ENCODE data around the gene ACP3.
"Not testable (repeated sequence)": the region's sequence is repeated elsewhere in the genome, so short reads cannot be mapped to it uniquely, and the experiment has no call there.

Gene ACP3, protein sequence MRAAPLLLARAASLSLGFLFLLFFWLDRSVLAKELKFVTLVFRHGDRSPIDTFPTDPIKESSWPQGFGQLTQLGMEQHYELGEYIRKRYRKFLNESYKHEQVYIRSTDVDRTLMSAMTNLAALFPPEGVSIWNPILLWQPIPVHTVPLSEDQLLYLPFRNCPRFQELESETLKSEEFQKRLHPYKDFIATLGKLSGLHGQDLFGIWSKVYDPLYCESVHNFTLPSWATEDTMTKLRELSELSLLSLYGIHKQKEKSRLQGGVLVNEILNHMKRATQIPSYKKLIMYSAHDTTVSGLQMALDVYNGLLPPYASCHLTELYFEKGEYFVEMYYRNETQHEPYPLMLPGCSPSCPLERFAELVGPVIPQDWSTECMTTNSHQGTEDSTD

DNA sequence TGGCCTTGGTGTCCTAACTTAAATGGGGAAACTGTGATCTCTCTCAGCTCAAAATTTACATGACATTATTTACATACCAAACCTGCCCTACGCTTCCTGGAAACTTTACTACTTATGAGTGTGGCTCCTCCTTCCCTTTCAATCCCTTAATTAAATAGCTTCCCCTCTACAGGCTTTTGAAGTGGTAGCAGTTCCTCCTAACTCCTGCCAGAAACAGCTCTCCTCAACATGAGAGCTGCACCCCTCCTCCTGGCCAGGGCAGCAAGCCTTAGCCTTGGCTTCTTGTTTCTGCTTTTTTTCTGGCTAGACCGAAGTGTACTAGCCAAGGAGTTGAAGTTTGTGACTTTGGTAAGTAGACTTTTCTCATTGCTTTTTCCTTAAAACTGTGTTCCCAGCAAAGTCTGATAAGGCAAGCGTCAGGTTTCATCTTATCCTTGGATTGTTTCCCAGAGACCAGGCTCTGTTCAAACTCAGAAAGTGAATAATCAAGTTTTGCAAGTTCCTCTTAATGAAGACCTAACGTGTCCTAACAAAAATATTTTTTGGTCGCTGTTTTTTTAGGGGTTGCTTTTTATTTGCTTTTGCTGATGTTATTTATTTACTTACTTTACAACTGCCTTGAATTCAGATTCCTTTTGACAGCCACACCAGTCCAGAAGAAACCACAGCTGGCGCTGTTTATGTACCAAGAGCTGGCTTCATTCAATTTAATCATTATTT, at the start of gene ACP3:
Gene ACP3, plus strand, starts transcription at position 179 of the 720 bp plus-strand sequence. Its CDS starts 50 bp downstream, at position 229.
- DNase-seq, result no peak

DNA sequence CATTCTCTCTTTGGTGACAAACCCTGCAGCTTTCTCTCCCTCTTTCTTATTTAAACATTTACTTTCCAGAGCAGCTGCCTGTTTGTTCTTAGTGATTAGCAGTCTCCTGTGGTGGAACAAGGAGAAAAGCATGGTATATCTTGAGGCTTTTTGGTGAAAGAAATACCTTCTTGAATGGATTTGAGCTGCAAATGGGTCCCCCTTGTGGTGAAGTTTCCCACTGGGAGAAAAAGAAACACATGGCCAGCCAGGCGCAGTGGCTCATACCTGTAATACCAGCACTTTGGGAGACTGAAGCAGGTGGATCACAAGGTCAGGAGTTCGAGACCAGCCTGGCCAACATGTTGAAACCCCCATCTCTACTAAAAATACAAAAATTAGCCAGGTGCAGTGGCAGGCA, 48.3 kb upstream of the ACP3 start:
- DNase-seq, result no peak

GRCh38 chr3:132273036-132273435, 44.2 kb upstream of the ACP3 start:
- no peak for DNase-seq

GRCh38 chr3:132276228-132276906, 40.8 kb upstream of the ACP3 start:
- no peak for DNase-seq

DNA sequence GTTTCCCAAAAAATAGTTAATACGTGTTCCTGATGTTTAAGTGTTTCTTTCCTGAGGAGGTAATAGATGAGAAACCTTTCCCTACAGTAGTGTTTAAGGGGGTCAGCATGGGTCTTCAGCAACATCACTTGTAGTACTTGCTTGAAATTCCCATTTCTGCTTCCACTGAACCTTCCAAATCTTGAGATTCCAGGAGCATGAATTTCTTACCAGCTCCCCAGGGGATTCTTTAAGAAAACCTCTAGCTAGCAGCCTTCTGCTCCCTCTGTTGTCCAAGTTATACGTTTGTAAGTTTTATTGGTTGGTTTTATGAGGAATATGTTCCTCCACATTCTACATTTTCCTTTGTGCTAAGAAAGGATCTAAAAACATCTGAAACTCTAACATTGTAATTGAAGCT, 38.2 kb upstream of the ACP3 start:
- no peak for DNase-seq

DNA sequence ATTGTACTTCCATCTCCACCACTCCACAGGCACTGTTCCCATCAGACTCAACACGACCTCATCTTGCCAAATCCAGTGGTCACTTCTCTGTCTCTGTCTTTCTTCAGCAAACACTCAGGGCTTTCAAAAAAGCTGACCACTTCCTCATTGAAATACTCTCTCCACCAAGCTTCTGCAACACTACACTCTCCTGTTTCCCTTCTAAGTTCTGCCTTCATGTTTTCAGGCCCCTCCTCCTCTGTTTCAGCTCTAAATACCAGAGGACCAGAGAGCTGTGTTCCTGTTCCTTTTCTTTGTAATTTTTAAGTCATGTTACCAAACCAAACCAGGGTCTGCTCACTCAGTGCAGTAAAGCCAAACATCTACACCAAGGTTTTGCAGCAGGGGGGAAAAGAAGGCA, 33.8 kb upstream of the ACP3 start:
- DNase-seq, result no peak

- no peak for DNase-seq
Observed at GRCh38 chr3:132283916-132284405, 33.2 kb upstream of the ACP3 start.

GRCh38 chr3:132284781-132285619, 32.2 kb upstream of the ACP3 start:
- no peak for DNase-seq

DNA sequence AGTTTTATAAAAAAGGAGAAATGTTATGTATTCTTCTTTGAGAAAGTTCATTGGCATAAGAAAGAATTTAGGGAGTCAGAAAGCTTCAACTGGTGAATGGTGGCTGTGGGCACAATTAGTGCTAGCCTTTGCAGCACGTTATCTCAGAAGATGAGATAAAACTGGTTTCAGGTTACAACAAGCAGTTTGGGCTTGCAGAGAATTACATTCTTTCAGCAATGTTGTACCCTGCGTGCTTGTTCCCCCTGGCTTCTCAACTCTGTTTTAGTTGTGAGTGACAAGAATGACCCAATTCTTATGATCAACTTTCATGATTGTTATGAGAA, 31.6 kb upstream of the ACP3 start:
- no peak for DNase-seq

DNA sequence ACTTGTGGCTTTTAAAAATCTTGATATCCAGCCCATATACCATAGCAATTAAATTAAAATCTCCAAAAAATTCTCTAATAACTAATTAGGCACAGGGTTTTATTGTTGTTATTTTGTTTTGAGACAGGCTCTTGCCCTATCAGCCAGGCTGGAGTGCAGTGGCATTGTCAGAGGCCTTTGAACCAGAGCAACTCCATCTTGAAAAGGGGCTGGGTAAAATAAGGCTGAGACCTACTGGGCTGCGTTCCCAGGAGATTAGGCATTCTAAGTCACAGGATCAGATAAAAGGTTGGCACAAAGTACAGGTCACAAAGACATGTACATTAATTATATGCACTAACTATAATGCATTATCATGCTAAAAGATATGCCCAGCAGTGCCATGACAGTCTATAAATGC, 31.2 kb upstream of the ACP3 start:
- no peak for DNase-seq

DNA sequence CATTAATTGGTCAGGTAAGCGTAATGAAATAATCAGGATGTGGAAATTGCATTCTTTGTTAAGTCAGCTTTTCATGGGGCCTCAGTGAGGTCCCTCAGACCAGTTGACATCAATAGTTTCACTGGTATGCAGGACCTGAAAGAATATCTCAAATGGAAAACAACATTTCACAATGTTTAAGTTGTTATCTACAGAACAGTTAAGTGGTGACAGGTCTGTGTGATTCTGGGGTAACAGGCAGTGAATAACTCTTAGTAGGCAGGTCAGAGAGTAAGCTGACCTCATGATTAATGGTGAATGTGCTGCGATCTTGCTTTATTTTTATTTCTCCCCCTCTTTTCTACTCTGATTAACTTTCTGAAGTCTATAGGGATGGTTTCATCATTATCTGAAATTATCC, 28.9 kb upstream of the ACP3 start:
- no peak for DNase-seq

GRCh38 chr3:132289316-132289715, 27.9 kb upstream of the ACP3 start:
- no peak for DNase-seq

DNA sequence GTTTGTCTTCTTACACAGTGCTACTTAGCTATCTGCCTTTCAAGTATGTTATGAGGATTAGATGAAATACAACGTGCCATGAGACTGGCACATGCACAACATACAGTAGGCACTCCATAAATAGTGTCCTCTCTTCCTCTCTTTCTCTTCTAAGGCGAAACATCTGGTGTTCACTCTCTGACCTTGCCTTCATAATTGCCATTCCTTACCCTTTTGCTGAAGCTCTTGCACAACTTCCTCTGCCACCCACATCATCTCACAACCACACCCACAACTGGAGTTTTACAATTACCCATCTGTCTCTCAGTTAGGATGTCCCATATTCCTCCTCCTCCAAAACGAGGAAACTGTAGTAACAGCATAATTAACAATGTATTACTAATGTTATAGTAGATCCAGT, 26.4 kb upstream of the ACP3 start:
- DNase-seq, result no peak

DNA sequence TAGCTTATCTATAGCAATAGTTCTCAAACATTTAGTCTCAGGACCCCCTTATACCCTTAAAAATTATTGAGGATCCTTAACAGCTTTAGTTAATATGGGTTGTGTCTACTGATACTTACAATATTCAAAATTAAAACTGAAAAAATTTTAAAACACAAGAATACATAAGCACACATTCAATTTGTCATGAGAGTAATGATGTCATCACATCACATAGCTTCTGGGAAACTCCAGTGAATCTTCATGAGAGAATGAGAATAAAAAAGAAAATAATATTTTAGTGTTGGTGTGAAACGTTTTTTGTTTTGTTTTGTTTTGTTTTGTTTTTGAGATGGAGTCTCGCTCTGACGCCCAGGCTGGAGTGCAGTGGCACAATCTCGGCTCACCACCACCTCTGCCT, 25.2 kb upstream of the ACP3 start:
- DNase-seq, result no peak

- no peak for DNase-seq
Observed at GRCh38 chr3:132293251-132293650, 24.0 kb upstream of the ACP3 start.

GRCh38 chr3:132294906-132295305, 22.3 kb upstream of the ACP3 start:
- no peak for DNase-seq

GRCh38 chr3:132303336-132304201, 13.6 kb upstream of the ACP3 start:
- not testable (repeated sequence) for DNase-seq

DNA sequence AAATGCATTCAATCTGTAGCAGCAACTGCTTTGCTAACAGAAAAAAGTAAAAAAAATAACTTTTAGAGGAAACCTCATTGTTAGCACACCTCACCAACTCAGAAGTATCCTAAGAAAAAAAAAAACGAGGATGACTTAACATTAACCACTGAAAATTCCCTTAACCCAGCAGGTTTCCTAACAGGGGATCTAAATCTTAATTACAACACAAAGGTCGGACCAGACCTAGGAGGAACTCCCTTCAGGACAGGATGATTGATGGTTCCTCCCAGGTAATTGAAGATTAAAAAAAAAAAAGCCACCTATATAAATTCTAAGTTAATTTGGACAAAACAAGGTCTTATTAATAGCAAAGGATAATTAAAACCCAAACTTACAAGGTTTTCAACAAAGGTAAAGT, 12.9 kb upstream of the ACP3 start:
- not testable (repeated sequence) for DNase-seq

DNA sequence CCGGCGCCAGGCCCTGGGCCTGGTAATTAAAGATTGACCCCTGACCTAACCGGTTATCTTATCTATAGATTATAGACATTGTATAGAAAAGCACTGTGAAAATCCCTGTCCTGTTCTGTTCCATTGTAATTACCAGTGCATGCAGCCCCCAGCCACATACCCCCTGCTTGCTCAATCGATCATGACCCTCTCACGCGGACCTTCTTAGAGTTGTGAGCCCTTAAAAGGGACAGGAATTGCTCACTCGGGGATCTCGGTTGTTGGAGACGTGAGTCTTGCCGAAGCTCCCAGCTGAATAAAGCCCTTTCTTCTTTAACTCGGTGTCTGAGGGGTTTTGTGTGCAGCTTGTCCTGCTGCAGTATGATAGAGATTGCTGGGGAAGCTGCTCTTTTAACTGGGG, 7.2 kb upstream of the ACP3 start:
- not testable (repeated sequence) for DNase-seq

GRCh38 chr3:132311316-132311715, 5.9 kb upstream of the ACP3 start:
- no peak for DNase-seq

- DNase-seq, result no peak
Observed at GRCh38 chr3:132311841-132312240, 5.4 kb upstream of the ACP3 start.

DNA sequence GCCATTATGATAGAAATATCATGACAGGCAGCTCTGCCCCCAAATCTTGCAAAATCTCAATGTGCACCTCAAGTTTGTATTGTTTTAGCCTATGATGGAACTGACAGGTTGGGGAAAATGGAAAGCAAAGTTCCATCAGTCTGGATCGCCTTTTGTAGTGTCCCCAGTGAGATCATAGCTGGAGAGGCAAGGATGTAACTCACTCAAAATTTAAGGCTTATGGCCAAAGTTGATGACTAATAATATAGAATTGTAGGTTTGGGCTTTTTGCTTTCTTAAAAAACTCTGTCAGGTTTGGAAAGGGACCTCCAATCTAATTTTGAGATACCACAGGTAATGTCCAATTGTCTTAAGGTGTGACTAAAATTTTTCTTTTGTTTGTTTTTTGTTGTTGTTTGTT, 1.4 kb upstream of the ACP3 start:
- no peak for DNase-seq
